ENCODE measurements around the gene TSPAN7.

Gene TSPAN7

DNA sequence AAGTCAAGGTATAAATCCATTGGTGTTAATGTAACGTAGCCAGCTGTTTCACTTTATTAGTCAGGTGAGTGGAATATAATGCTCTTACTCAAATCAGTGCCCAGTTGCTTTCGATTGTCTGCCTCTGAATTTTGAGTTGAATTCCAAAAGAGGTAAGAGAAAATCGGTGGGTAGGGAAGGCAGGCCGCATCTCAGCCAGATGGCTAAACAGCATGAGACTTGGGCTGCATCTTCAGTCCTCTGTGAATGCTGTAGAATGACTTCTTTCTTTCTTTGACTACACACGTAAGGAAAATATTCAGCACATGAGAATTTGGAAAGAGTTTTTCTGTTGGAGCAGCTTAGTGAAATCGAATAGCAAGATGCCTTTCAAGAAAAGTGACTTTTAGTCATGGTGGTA, 49.5 kb downstream of the TSPAN7 start:
- TF ChIP-seq YY1 (IDR thresholded peaks at IDR 0.05; ENCODE audit: insufficient read depth, insufficient read length) = no peak
- no peak for TF ChIP-seq SUZ12 (IDR thresholded peaks at IDR 0.05; ENCODE audit: extremely low read depth, insufficient read depth, insufficient read length)
- TF ChIP-seq ZNF274 (IDR thresholded peaks at IDR 0.05; ENCODE audit: low read depth, low read length) = no peak
- no peak for DNase-seq (ENCODE audit: low read depth, low spot score)
- no peaks in the 10 kb centered on the region for H3K36me3 ChIP-seq (ENCODE audit: insufficient read depth, insufficient read length, low read length)
- H3K9me3 ChIP-seq (ENCODE audit: insufficient read depth, low read length) = no peaks in the 10 kb centered on the region
- H3K27me3 ChIP-seq (ENCODE audit: insufficient read depth, insufficient read length) = no peaks in the 10 kb centered on the region
- H3K9ac ChIP-seq (ENCODE audit: insufficient read length, low read depth) = no peak overlapping the region
- no peaks in the 10 kb centered on the region for H3K4me1 ChIP-seq (ENCODE audit: insufficient read depth, insufficient read length)
- H3K4me3 ChIP-seq (ENCODE audit: insufficient read length, low read depth) = no peak overlapping the region

DNA sequence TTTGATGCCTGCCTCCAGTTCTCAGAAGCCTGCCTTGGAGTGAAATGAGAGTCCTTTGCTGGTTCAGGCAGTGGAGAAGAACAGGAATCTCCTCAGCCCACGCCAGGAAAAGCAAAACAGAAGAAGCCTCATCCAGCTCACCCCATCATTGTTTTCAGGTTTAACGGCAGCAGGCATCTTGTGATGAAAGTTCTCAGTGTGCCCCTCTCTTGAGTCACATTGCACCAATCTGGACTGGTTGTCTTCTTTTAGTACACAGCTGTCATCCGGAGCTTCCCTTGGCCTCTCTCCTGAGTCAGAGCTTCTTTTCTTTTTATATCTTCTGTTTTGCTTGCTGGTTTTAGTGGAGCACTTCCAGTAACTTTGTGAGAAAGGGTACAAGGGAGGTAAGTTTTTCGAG, 50.9 kb downstream of the TSPAN7 start:
- Histone ChIP-seq H3K36me3 (ENCODE audit: insufficient read depth, insufficient read length, low read length) (no peaks in the 10 kb centered on the region), H3K4me3 (ENCODE audit: insufficient read length, low read depth) (no peak overlapping the region), H3K9me3 (ENCODE audit: insufficient read depth, low read length) (no peaks in the 10 kb centered on the region), H3K27me3 (ENCODE audit: insufficient read depth, insufficient read length) (no peaks in the 10 kb centered on the region), H3K9ac (ENCODE audit: insufficient read length, low read depth) (no peak overlapping the region), H3K4me1 (ENCODE audit: insufficient read depth, insufficient read length) (no peaks in the 10 kb centered on the region)
- no peak for DNase-seq (ENCODE audit: low read depth, low spot score)
- TF ChIP-seq SUZ12 (IDR thresholded peaks at IDR 0.05; ENCODE audit: extremely low read depth, insufficient read depth, insufficient read length) (no peak), ZNF274 (IDR thresholded peaks at IDR 0.05; ENCODE audit: low read depth, low read length) (no peak), YY1 (IDR thresholded peaks at IDR 0.05; ENCODE audit: insufficient read depth, insufficient read length) (no peak)

DNA sequence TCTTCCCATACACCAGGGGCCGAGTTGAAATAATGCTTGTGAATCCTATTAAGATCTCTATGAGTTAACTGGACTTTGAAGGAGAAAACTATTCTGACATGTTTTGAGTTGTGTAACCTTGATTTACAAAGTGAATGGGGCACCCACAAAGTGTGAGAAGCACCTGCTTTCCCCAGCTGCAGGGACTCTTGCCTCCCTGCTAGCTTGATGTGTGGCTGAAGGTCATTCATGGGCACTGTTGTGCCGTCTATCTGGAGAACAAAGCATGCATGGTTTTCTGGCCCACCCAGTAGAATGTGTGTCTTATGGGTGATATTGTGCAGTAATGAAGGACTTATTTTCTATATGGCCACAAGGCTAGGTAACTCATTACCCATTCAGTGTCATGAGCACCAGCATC, 53.1 kb downstream of the TSPAN7 start:
- H3K36me3 ChIP-seq (ENCODE audit: insufficient read depth, insufficient read length, low read length) = no peaks in the 10 kb centered on the region
- no peaks in the 10 kb centered on the region for H3K9me3 ChIP-seq (ENCODE audit: insufficient read depth, low read length)
- TF ChIP-seq ZNF274 (IDR thresholded peaks at IDR 0.05; ENCODE audit: low read depth, low read length) (no peak), SUZ12 (IDR thresholded peaks at IDR 0.05; ENCODE audit: extremely low read depth, insufficient read depth, insufficient read length) (no peak), YY1 (IDR thresholded peaks at IDR 0.05; ENCODE audit: insufficient read depth, insufficient read length) (no peak)
- DNase-seq (ENCODE audit: low read depth, low spot score) = no peak
- no peaks in the 10 kb centered on the region for H3K27me3 ChIP-seq (ENCODE audit: insufficient read depth, insufficient read length)
- no peaks in the 10 kb centered on the region for H3K4me1 ChIP-seq (ENCODE audit: insufficient read depth, insufficient read length)
- no peak overlapping the region for H3K4me3 ChIP-seq (ENCODE audit: insufficient read length, low read depth)
- no peak overlapping the region for H3K9ac ChIP-seq (ENCODE audit: insufficient read length, low read depth)

DNA sequence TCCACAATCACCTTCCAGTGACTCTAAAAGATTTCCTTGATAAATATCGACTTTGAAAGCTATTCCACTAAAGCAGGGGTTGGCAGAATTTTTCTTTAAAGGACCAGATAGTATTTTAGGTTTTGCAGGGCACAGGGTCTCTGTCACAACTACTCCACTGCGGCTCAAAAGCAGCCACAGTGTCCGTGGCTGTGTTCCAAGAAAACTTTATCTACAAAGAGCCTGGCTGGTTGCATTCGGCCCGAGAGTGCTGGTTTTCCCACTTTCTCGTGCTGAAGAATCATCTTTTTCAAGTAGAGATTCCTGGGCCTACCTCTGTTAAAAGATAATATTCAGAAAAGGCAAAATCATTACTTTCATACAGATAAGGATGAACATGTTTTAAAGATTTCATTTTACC, 55.6 kb downstream of the TSPAN7 start:
- TF ChIP-seq SUZ12 (IDR thresholded peaks at IDR 0.05; ENCODE audit: extremely low read depth, insufficient read depth, insufficient read length) = no peak
- no peak for TF ChIP-seq YY1 (IDR thresholded peaks at IDR 0.05; ENCODE audit: insufficient read depth, insufficient read length)
- H3K9me3 ChIP-seq (ENCODE audit: insufficient read depth, low read length) = no peaks in the 10 kb centered on the region
- H3K4me1 ChIP-seq (ENCODE audit: insufficient read depth, insufficient read length) = no peaks in the 10 kb centered on the region
- no peak for DNase-seq (ENCODE audit: low read depth, low spot score)
- no peak overlapping the region for H3K4me3 ChIP-seq (ENCODE audit: insufficient read length, low read depth)
- no peak overlapping the region for H3K9ac ChIP-seq (ENCODE audit: insufficient read length, low read depth)
- no peaks in the 10 kb centered on the region for H3K36me3 ChIP-seq (ENCODE audit: insufficient read depth, insufficient read length, low read length)
- no peaks in the 10 kb centered on the region for H3K27me3 ChIP-seq (ENCODE audit: insufficient read depth, insufficient read length)

DNA sequence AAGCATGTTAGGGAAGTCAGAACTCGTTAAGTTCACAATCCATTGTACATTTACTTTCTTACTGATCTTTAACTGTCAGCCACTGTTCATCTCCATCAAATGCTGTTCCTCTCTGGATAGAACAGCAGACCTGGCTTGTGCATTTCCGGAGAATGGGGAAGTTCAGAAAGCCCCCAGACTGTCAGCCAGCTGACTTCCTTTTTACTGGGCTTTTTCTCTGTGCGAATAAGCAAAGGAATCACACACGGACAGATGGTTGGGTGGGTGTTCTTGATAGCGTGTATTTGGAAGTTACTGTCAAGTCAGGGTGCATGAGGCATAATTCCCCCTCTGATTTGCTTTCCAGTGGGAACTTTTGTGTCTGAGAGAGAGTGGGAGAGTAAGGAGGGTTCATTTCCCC, 56.8 kb downstream of the TSPAN7 start:
- DNase-seq (ENCODE audit: low read depth, low spot score) = no peak
- Histone ChIP-seq H3K9me3 (ENCODE audit: insufficient read depth, low read length) (no peaks in the 10 kb centered on the region), H3K9ac (ENCODE audit: insufficient read length, low read depth) (no peak overlapping the region), H3K36me3 (ENCODE audit: insufficient read depth, insufficient read length, low read length) (no peaks in the 10 kb centered on the region), H3K4me3 (ENCODE audit: insufficient read length, low read depth) (no peak overlapping the region), H3K27me3 (ENCODE audit: insufficient read depth, insufficient read length) (no peaks in the 10 kb centered on the region), H3K4me1 (ENCODE audit: insufficient read depth, insufficient read length) (no peaks in the 10 kb centered on the region)
- TF ChIP-seq YY1 (IDR thresholded peaks at IDR 0.05; ENCODE audit: insufficient read depth, insufficient read length) = no peak
- no peak for TF ChIP-seq ZNF274 (IDR thresholded peaks at IDR 0.05; ENCODE audit: low read depth, low read length)
- TF ChIP-seq SUZ12 (IDR thresholded peaks at IDR 0.05; ENCODE audit: extremely low read depth, insufficient read depth, insufficient read length) = no peak

DNA sequence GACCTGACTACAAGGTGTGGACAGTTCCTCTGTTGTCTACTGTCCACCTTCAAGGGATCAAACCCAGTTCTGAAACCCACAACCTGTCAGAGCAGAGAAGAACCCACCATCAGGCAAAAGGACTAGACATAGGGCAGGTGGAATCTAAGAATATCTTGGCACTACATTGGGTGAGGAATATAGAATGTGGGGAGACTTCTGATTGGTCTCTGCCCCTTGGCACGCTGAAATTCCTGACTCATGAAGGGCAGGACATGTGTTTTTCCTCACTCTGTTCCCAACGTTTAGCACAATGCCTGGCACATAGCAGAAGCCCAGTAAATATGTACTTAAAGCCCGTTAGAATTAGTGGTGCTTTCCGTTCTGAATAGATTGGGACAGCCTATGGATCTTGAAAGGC, 59.3 kb downstream of the TSPAN7 start:
- Histone ChIP-seq H3K9me3 (ENCODE audit: insufficient read depth, low read length) (no peaks in the 10 kb centered on the region), H3K9ac (ENCODE audit: insufficient read length, low read depth) (no peak overlapping the region), H3K4me1 (ENCODE audit: insufficient read depth, insufficient read length) (no peaks in the 10 kb centered on the region), H3K27me3 (ENCODE audit: insufficient read depth, insufficient read length) (no peaks in the 10 kb centered on the region), H3K36me3 (ENCODE audit: insufficient read depth, insufficient read length, low read length) (no peaks in the 10 kb centered on the region), H3K4me3 (ENCODE audit: insufficient read length, low read depth) (no peak overlapping the region)
- TF ChIP-seq YY1 (IDR thresholded peaks at IDR 0.05; ENCODE audit: insufficient read depth, insufficient read length) = no peak
- TF ChIP-seq SUZ12 (IDR thresholded peaks at IDR 0.05; ENCODE audit: extremely low read depth, insufficient read depth, insufficient read length) = no peak
- TF ChIP-seq ZNF274 (IDR thresholded peaks at IDR 0.05; ENCODE audit: low read depth, low read length) = no peak
- DNase-seq (ENCODE audit: low read depth, low spot score) = no peak

DNA sequence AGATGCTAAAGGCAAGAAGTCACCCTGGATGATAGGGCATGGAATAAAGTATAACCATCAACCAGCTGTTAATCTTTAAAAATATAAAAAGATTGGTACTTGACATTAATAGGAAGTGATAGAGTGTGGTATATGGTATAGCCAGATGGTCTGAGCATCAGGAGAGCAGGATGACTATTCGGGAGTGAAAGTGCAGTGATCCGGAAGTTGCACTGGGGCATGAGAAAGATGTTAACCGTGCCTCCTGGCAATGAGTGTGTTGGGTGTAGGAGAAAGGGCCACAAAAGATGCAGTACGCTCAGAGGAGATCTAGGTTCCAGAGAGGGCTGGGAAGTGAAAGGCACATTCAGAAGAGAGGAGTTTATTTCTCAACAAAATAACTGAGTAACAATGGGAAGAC, 65.0 kb downstream of the TSPAN7 start:
- DNase-seq (ENCODE audit: low read depth, low spot score) = no peak
- Histone ChIP-seq H3K36me3 (ENCODE audit: insufficient read depth, insufficient read length, low read length) (no peaks in the 10 kb centered on the region), H3K27me3 (ENCODE audit: insufficient read depth, insufficient read length) (no peaks in the 10 kb centered on the region), H3K9me3 (ENCODE audit: insufficient read depth, low read length) (no peaks in the 10 kb centered on the region; the same call in 1 of the 2 replicates), H3K4me1 (ENCODE audit: insufficient read depth, insufficient read length) (no peaks in the 10 kb centered on the region), H3K4me3 (ENCODE audit: insufficient read length, low read depth) (no peak overlapping the region), H3K9ac (ENCODE audit: insufficient read length, low read depth) (no peak overlapping the region)
- TF ChIP-seq SUZ12 (IDR thresholded peaks at IDR 0.05; ENCODE audit: extremely low read depth, insufficient read depth, insufficient read length) (no peak), YY1 (IDR thresholded peaks at IDR 0.05; ENCODE audit: insufficient read depth, insufficient read length) (no peak), ZNF274 (IDR thresholded peaks at IDR 0.05; ENCODE audit: low read depth, low read length) (no peak)

DNA sequence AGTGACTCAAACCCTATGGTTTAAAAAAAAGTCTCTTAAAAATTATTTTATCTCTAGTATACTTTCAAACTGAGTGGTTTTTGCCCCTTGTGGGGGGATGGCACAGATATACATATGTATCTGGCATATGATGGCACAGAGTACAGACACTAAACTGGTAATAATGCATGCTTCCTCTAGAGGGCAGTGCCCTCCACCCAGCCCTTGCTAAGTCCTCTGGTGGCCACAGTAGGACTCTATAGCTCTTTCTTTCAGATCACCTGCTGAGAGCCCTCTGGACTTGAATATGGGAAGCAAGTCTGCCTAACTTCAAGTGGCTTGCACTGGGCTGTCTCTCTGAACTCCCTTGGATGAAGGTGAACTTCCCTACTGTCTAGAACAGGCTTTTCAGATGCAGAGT, 66.3 kb downstream of the TSPAN7 start:
- Histone ChIP-seq H3K4me3 (ENCODE audit: insufficient read length, low read depth) (no peak overlapping the region), H3K4me1 (ENCODE audit: insufficient read depth, insufficient read length) (no peaks in the 10 kb centered on the region), H3K36me3 (ENCODE audit: insufficient read depth, insufficient read length, low read length) (no peaks in the 10 kb centered on the region), H3K27me3 (ENCODE audit: insufficient read depth, insufficient read length) (no peaks in the 10 kb centered on the region), H3K9me3 (ENCODE audit: insufficient read depth, low read length) (no peaks in the 10 kb centered on the region; the same call in 1 of the 2 replicates), H3K9ac (ENCODE audit: insufficient read length, low read depth) (no peak overlapping the region)
- no peak for TF ChIP-seq ZNF274 (IDR thresholded peaks at IDR 0.05; ENCODE audit: low read depth, low read length)
- TF ChIP-seq SUZ12 (IDR thresholded peaks at IDR 0.05; ENCODE audit: extremely low read depth, insufficient read depth, insufficient read length) = no peak
- TF ChIP-seq YY1 (IDR thresholded peaks at IDR 0.05; ENCODE audit: insufficient read depth, insufficient read length) = no peak
- peak; percentile 50 for DNase-seq (ENCODE audit: low read depth, low spot score)
